Smooth muscle cell (in vitro differentiated cells): ENCODE measurements around the gene XPR1. TPM values are rescaled to one million over a fixed set of nuclear protein-coding genes. Genes with fewer than 3 reads are reported as not detected.
A peak's percentile ranks its signal among the peaks of the same experiment; 100 is the strongest.

ENCODE experiments used
- DNase-seq: peaks from one replicate; lab custom pipeline; 2025; ENCODE audit not compliant: unreplicated experiment; lab: John Stamatoyannopoulos, UW
- H2AFZ ChIP-seq: fragments of 200-600 bp; sonication (generic); 2 replicates; pipeline ENCODE4 v1.6.0; 2016; ENCODE audit warnings: antibody characterized with exemption, low read depth, mild to moderate bottlenecking
- H3F3A ChIP-seq: fragments of 200-600 bp; sonication (generic); 2 replicates; pipeline ENCODE4 v1.6.0; 2017; ENCODE audit warnings: antibody characterized with exemption, low read depth
- H3K27ac ChIP-seq: fragments of 200-600 bp; sonication (generic); 2 replicates; pipeline ENCODE4 v1.5.1; 2016; ENCODE audit warnings: low read depth, mild to moderate bottlenecking
- H3K27me3 ChIP-seq: fragments of 200-600 bp; sonication (generic); 2 replicates; pipeline ENCODE4 v1.6.1; 2016; ENCODE audit warnings: low read depth, mild to moderate bottlenecking
- H3K36me3 ChIP-seq: fragments of 200-600 bp; sonication (generic); 2 replicates; pipeline ENCODE4 v1.5.1; 2016; ENCODE audit warnings: low read depth
- H3K4me1 ChIP-seq: fragments of 200-600 bp; sonication (generic); 2 replicates; pipeline ENCODE4 v1.5.1; 2016; ENCODE audit warnings: low read depth
- H3K4me2 ChIP-seq: fragments of 200-600 bp; sonication (generic); 2 replicates; pipeline ENCODE4 v1.6.0; 2016; ENCODE audit warnings: mild to moderate bottlenecking
- H3K4me3 ChIP-seq: fragments of 200-600 bp; sonication (generic); 2 replicates; pipeline ENCODE4 v1.5.1; 2016; ENCODE audit warnings: mild to moderate bottlenecking
- H3K79me2 ChIP-seq: fragments of 200-600 bp; sonication (generic); 2 replicates; pipeline ENCODE4 v1.6.0; 2016; ENCODE audit warnings: low read depth, mild to moderate bottlenecking
- H3K9ac ChIP-seq: fragments of 200-600 bp; sonication (generic); 2 replicates; pipeline ENCODE4 v1.6.0; 2016; ENCODE audit warnings: low read depth
- H3K9me3 ChIP-seq: fragments of 200-600 bp; sonication (generic); replicated peaks from 2 replicates; pipeline ENCODE4 v1.5.1; 2016; ENCODE audit warnings: low read depth
- H4K20me1 ChIP-seq: fragments of 200-600 bp; sonication (generic); 2 replicates; pipeline ENCODE4 v1.6.0; 2016; ENCODE audit warnings: low read depth
- WGBS: methylation state at CpG from one replicate; pipeline ENCODE4 v1.1.7; 2016; ENCODE audit warnings: low lambda C conversion rate; 5-methylcytosine and 5-hydroxymethylcytosine counted together
- polyA plus RNA-seq: library from polyadenylated mRNA; unstranded; fragments of >200 nt; fragmentation: Nextera tagmentation; extraction: Ambion mirVana; gene quantifications from 2 replicates; pipeline ENCODE4 v1.2.1, GENCODE V29; 2016
- total RNA-seq: library from RNA; depleted of rRNA; stranded (reverse); fragments of >200 nt; gene quantifications from 2 replicates; pipeline ENCODE4 v1.2.3, GENCODE V29; 2014
- TF ChIP-seq, protein P1 (sequence below): fragments of 200-600 bp; sonication (generic); IDR thresholded peaks from 2 replicates; pipeline ENCODE4 v1.5.1; 2017; ENCODE audit warnings: borderline replicate concordance, mild to moderate bottlenecking, antibody characterized with exemption; ENCODE audit not compliant: insufficient read depth, poor library complexity, severe bottlenecking

The XPR1 gene
- total and polyA plus RNA-seq, 2 experiments from 2014 or later: 9.5 to 27.6 TPM

DNA sequence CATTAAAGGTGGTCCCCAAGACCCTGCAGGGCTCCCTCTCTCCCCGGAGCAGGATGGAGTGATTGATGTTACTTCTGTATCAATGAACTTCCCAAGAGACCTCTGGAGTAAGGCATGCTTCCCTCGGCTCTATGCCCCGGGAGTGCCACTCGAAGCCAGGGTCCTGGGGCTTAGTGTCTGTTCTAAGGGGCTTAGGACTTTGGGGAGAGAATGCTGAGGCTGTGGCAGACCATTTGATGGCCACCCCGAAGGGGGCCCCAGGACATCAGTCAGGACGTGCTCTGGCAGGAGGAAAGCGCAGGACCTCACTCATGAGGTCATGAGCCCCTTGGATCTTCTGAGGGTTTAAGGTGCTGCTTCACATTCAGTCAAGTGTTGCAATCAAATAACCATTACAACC lies 288.4 kb downstream of the XPR1 start:
- no peaks in the 10 kb centered on the region for H3F3A ChIP-seq
- no peak overlapping the region for H2AFZ ChIP-seq
- 96% methylated on average over 7 of the region's 7 CpGs for WGBS
- H3K9me3 ChIP-seq: no peaks in the 10 kb centered on the region
- TF ChIP-seq, protein P1, sequence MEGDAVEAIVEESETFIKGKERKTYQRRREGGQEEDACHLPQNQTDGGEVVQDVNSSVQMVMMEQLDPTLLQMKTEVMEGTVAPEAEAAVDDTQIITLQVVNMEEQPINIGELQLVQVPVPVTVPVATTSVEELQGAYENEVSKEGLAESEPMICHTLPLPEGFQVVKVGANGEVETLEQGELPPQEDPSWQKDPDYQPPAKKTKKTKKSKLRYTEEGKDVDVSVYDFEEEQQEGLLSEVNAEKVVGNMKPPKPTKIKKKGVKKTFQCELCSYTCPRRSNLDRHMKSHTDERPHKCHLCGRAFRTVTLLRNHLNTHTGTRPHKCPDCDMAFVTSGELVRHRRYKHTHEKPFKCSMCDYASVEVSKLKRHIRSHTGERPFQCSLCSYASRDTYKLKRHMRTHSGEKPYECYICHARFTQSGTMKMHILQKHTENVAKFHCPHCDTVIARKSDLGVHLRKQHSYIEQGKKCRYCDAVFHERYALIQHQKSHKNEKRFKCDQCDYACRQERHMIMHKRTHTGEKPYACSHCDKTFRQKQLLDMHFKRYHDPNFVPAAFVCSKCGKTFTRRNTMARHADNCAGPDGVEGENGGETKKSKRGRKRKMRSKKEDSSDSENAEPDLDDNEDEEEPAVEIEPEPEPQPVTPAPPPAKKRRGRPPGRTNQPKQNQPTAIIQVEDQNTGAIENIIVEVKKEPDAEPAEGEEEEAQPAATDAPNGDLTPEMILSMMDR: no peak
- H4K20me1 ChIP-seq: no peaks in the 10 kb centered on the region
- no peak overlapping the region for H3K4me3 ChIP-seq
- no peaks in the 10 kb centered on the region for H3K79me2 ChIP-seq
- H3K4me1 ChIP-seq: peaks cover 27% of the 10 kb centered on the region
- H3K4me2 ChIP-seq: no peak overlapping the region
- DNase-seq: no peak
- no peaks in the 10 kb centered on the region for H3K36me3 ChIP-seq
- H3K27me3 ChIP-seq: no peaks in the 10 kb centered on the region
- no peak overlapping the region for H3K9ac ChIP-seq
- H3K27ac ChIP-seq: no peak overlapping the region

DNA sequence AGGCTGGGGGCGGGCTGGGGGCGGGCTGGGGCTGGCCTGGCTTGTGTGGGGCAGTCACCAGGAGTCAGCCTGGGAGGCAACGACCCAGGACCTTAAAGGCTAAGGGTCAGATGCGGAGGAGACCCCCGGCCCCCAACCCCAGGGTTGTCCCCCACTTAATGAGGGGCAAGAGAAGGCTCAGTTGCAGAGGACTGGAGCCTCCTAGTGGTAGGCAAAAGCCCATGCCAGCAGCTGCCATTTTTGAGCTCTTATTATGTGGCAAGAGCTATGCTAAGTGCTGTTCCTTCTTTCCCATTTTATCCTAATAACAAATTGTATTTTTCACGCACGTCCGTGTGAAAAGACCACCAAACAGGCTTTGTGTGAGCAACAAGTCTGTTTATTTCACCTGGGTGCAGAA lies 288.9 kb downstream of the XPR1 start:
- H3K9me3 ChIP-seq: no peaks in the 10 kb centered on the region
- DNase-seq: no peak
- WGBS: 97% methylated on average over 7 of the region's 8 CpGs

DNA sequence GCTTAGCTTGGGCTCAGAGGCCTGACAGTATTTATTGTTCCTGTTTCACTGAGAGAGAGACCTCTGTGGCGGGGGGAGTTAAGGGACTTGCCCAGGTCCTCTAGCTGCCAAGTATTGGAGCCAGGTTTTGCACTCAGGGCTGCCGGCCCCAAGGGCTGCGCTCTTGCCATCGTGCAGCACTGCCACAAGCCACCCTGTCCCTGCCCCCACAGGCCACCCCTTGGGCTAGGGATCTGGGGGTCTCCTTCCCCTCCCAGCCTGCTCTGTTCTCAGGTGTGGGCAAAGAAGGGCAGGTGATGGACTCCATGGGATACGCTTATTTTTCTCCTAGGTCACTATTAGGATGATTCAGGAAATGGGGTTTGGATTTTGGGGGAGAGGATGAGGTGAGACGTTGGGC lies 289.6 kb downstream of the XPR1 start:
- Histone ChIP-seq H4K20me1 (peaks cover under 1% of the 10 kb centered on the region), H3K4me3 (no peak overlapping the region), H3K4me1 (peaks cover 35% of the 10 kb centered on the region), H3K4me2 (no peak overlapping the region), H3K27me3 (no peaks in the 10 kb centered on the region), H3K27ac (no peak overlapping the region), H2AFZ (no peak overlapping the region), H3K9me3 (no peaks in the 10 kb centered on the region), H3K79me2 (no peaks in the 10 kb centered on the region), H3K36me3 (no peaks in the 10 kb centered on the region), H3F3A (peaks cover under 1% of the 10 kb centered on the region), H3K9ac (no peak overlapping the region)
- no peak for DNase-seq
- TF ChIP-seq, protein P1: no peak
- WGBS: 98% methylated on average over 6 of the region's 6 CpGs

More for the DNA sequence above, 288.9 kb downstream of the XPR1 start:
- no peak overlapping the region for H3K4me2 ChIP-seq
- no peaks in the 10 kb centered on the region for H3K27me3 ChIP-seq
- no peaks in the 10 kb centered on the region for H3K79me2 ChIP-seq
- H4K20me1 ChIP-seq: no peaks in the 10 kb centered on the region
- no peaks in the 10 kb centered on the region for H3F3A ChIP-seq
- no peak overlapping the region for H2AFZ ChIP-seq
- no peak overlapping the region for H3K4me3 ChIP-seq
- peaks cover 29% of the 10 kb centered on the region for H3K4me1 ChIP-seq
- no peak overlapping the region for H3K9ac ChIP-seq
- TF ChIP-seq, protein P1: peak; percentile 24
- no peaks in the 10 kb centered on the region for H3K36me3 ChIP-seq
- H3K27ac ChIP-seq: no peak overlapping the region

DNA sequence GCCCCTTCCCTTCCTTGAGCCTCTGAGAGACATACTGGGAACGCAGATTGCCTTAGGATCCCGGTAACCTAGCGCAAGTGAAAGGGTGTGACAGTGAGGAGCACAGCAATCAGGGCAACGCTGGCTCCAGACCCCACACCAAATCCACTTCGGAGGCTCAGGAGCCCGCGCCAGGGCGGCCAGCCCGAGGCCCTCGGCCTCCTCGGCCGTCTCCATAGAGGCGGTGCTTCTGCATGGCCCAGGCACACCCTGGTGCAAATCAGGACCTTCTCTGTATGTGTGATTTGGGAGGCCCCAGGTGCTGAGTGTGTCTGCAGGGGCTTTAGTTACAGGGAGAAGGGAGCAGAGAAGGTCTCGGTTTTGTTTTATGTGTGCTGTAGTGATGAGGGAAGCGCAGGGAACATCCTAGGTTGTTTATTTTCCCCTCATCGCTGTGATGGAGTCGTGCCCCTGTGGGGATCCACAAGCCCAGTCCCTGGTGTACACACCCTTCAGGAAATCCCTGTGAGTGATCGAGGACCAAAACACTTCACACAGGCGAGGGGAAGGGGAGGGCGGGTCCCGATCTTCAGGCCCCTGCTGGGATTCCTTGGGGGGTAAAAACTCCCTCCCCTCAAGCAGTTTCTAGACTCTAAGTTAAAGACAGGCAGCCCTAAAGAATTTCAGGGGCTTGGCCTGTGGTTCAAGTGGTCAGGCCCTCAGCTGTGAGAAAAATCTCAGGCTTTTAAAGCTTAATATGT lies 290.2 kb downstream of the XPR1 start:
- H3K4me1 ChIP-seq: peaks cover 42% of the 10 kb centered on the region
- 75% methylated on average over 21 of the region's 21 CpGs for WGBS
- no peak overlapping the region for H3K9ac ChIP-seq
- H3K27me3 ChIP-seq: no peaks in the 10 kb centered on the region
- TF ChIP-seq, protein P1: no peak
- H2AFZ ChIP-seq: no peak overlapping the region
- H3F3A ChIP-seq: peaks cover 3% of the 10 kb centered on the region
- H3K9me3 ChIP-seq: no peaks in the 10 kb centered on the region
- H3K79me2 ChIP-seq: no peaks in the 10 kb centered on the region
- no peak overlapping the region for H3K4me2 ChIP-seq
- no peak for DNase-seq
- H3K36me3 ChIP-seq: no peaks in the 10 kb centered on the region
- no peak overlapping the region for H3K27ac ChIP-seq
- peaks cover 7% of the 10 kb centered on the region for H4K20me1 ChIP-seq
- H3K4me3 ChIP-seq: no peak overlapping the region
